ENCODE measurements around the gene TTBK1.

- TF ChIP-seq POLR2A (IDR thresholded peaks at IDR 0.05) (no peak), CTCF (IDR thresholded peaks at IDR 0.05) (no peak)
Observed at GRCh38 chr6:43264599-43265145, 21.4 kb downstream of the TTBK1 start.
